UCSD-AML1 (cell line): ENCODE results near the gene OLFML3.

Experiments used
- DNase-seq: peaks from one replicate; lab custom pipeline; 2025; ENCODE audit not compliant: unreplicated experiment; lab: John Stamatoyannopoulos, UW

OLFML3 gene

GRCh38 chr1:114025609-114026401 lies 46.5 kb downstream of the OLFML3 start:
- no peak for DNase-seq

DNA sequence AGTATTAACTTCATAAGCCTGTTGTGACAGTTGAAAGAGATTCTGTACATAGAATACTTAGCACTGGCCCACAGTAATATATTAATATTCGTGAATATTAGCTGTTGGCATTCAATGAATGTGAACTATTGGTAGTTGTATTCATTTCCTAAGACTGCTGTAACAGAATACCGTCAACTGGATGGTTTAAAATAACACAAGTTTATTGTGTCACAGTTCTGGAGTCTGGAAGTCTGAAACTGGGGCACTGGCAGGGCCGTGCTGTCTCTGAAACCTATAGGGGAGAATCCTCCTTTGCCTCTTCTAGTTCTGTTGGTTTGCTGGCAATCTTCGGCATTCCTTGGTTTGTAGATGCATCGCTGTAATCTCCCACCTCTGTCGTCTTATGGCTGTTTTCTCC lies 47.5 kb downstream of the OLFML3 start:
- DNase-seq = no peak
